ENCODE data around the gene ZCCHC2.

ZCCHC2 gene

GRCh38 chr18:62577765-62578164, 54.9 kb downstream of the ZCCHC2 start:
- in situ Hi-C loops (cut with HindIII; ENCODE audit: low pct_unique_long_range_greater_than_20kb, low sequenced_read_pairs), result no loop called here
- TF ChIP-seq JUND (IDR thresholded peaks at IDR 0.05; ENCODE audit: low read depth), result no peak
- no peak for DNase-seq (ENCODE audit: low read depth in 1 of 2, low spot score in 1 of 2)

- in situ Hi-C loops (cut with HindIII; ENCODE audit: low pct_unique_long_range_greater_than_20kb, low sequenced_read_pairs), result no loop called here
- no peak for TF ChIP-seq JUND (IDR thresholded peaks at IDR 0.05; ENCODE audit: low read depth)
- no peak for DNase-seq (ENCODE audit: low read depth in 1 of 2, low spot score in 1 of 2)
Observed at GRCh38 chr18:62578980-62579511, 56.2 kb downstream of the ZCCHC2 start.

DNA sequence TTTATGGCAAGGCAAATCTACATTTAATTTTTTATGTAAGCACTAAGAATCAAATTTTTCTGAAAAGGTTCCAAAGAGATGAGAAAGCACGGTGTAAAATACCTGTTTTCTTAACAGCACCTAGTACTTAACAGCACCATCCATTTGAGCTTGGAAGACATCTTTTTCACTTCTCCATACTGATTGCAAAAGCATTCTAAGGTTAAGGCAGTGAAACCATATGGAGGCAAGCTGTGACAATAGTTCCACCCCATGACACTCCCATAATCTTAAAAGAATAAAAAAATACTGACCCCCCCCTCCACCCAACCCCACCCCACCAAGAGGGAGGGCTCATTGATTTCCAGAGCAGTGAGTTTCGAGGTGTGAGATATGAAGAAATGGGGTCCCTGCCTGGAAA, 60.6 kb downstream of the ZCCHC2 start:
- no peak for DNase-seq (ENCODE audit: low read depth in 1 of 2, low spot score in 1 of 2)
- in situ Hi-C loops (cut with HindIII; ENCODE audit: low pct_unique_long_range_greater_than_20kb, low sequenced_read_pairs), result no loop called here
- no peak for TF ChIP-seq JUND (IDR thresholded peaks at IDR 0.05; ENCODE audit: low read depth)

DNA sequence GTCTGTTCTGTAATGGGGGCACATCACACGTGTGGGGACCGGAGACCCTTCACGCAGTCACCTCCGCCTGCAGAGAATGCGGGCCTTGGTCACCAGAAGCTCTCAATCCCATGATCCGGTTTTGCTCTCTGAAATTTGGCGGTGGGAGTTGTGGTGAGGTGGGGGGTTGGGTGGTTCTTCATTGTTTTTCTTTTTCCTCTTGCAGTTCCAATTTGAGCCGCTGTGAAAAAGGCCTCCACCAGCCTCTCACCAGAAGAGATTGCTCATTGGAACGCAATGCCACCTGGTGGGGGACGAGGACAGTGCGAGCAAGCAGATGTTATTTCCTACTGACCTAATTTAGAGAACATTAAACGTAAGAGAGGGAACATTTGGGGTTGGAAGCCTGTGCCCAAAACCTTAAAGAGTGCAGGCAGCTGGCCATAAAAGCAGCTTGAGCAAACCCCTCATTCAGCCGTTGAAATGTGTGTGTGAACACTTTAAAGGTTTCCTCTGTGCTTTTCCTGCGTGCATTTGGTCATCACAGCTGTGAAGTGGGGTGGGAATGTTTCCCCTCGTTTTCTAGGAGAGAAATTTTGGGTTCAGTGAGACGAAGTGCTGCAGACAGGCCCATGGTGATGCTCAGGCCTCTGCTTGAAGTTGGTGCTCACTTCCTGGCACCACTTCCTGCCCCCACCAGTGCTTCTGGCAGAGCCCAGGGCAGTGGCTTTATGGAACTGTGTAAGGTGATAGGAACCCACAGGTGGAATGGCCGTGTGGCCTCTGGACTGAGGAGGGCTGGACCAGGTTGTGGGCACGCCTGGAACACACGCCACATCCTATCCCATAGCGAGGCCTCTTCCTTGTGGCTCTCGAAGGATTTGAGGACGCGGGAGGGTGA, 61.7 kb downstream of the ZCCHC2 start:
- in situ Hi-C loops (cut with HindIII; ENCODE audit: low pct_unique_long_range_greater_than_20kb, low sequenced_read_pairs), result no loop called here
- no peak for TF ChIP-seq JUND (IDR thresholded peaks at IDR 0.05; ENCODE audit: low read depth)
- DNase-seq (ENCODE audit: low read depth in 1 of 2, low spot score in 1 of 2), result peak; percentile 59 to 84

- in situ Hi-C loops (cut with HindIII; ENCODE audit: low pct_unique_long_range_greater_than_20kb, low sequenced_read_pairs), result no loop called here
- DNase-seq (ENCODE audit: low read depth in 1 of 2, low spot score in 1 of 2), result no peak
- TF ChIP-seq JUND (IDR thresholded peaks at IDR 0.05; ENCODE audit: low read depth), result no peak
Observed at GRCh38 chr18:62585274-62586150, 62.7 kb downstream of the ZCCHC2 start.

DNA sequence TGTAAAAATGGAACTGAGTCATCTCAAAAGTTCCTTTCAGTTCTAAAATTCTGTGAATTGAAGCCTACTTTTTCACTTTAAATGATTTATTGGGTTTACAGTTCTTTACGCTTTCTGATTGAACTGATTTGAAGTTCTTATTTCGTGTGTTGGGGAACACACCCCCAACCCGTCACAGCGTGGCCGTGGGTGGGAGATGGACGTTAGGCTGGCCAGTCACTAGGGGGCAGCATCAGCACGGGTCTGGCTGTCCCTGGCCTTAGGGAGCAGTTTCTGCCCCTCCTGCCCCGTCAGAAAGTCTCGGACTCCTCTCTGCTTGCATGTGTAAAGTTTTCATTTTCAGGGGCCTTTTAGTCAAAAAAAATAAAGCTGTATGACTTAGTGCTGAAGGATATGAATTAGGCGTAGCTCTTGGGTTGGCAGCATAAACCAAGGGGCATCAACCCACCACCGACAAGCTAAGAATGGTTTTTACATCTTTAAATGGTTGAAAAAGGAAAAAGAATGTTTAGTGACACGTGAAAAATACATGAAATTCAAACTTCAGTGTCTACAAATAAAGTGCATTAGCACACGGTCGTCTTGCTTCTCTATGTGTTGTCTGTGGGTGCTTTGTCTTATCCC, 63.4 kb downstream of the ZCCHC2 start:
- DNase-seq (ENCODE audit: low read depth in 1 of 2, low spot score in 1 of 2), result peak; percentile 48 to 64
- no peak for TF ChIP-seq JUND (IDR thresholded peaks at IDR 0.05; ENCODE audit: low read depth)
- in situ Hi-C loops (cut with HindIII; ENCODE audit: low pct_unique_long_range_greater_than_20kb, low sequenced_read_pairs), result no loop called here

DNA sequence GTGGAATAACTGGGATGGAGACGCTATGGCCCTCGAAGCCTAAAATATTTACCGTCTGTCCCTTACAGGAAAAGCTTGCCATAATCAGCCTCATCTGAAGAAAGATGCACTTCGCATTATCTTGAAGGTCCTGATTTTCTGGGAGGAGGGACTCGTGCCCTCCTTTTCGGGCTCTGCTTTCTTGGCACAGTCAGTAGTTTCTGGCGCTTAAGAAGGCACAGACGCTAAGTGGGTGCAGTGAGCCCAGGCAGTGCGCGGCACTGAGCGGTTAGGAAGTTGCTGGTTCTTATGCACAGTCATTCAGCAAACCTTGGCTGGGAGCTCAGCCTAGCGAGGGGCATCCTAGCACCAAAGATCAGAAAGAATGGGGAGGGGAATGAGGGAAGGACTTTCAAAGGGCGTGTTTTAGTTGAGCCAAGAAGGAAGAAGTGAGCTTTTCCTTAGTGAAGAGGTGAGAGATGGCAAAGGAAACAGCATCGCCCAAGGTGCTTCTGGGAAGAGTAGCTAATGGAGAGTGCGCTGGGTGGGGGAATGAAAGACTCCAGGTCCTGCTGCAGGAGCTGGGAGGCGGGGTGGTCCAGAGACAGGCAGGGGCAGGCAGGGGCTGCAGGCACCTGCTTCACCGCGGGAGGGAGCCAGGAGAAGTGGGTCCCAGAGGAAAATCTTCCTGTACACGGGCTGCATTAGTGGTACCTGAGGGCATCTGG, 64.1 kb downstream of the ZCCHC2 start:
- no peak for TF ChIP-seq JUND (IDR thresholded peaks at IDR 0.05; ENCODE audit: low read depth)
- no peak for DNase-seq (ENCODE audit: low read depth in 1 of 2, low spot score in 1 of 2)
- in situ Hi-C loops (cut with HindIII; ENCODE audit: low pct_unique_long_range_greater_than_20kb, low sequenced_read_pairs), result no loop called here

GRCh38 chr18:62587689-62588088, 64.9 kb downstream of the ZCCHC2 start:
- in situ Hi-C loops (cut with HindIII; ENCODE audit: low pct_unique_long_range_greater_than_20kb, low sequenced_read_pairs), result no loop called here
- no peak for DNase-seq (ENCODE audit: low read depth in 1 of 2, low spot score in 1 of 2)
- TF ChIP-seq JUND (IDR thresholded peaks at IDR 0.05; ENCODE audit: low read depth), result no peak

- no peak for DNase-seq (ENCODE audit: low read depth in 1 of 2, low spot score in 1 of 2)
- in situ Hi-C loops (cut with HindIII; ENCODE audit: low pct_unique_long_range_greater_than_20kb, low sequenced_read_pairs), result no loop called here
- no peak for TF ChIP-seq JUND (IDR thresholded peaks at IDR 0.05; ENCODE audit: low read depth)
Observed at GRCh38 chr18:62588217-62588616, 65.4 kb downstream of the ZCCHC2 start.

DNA sequence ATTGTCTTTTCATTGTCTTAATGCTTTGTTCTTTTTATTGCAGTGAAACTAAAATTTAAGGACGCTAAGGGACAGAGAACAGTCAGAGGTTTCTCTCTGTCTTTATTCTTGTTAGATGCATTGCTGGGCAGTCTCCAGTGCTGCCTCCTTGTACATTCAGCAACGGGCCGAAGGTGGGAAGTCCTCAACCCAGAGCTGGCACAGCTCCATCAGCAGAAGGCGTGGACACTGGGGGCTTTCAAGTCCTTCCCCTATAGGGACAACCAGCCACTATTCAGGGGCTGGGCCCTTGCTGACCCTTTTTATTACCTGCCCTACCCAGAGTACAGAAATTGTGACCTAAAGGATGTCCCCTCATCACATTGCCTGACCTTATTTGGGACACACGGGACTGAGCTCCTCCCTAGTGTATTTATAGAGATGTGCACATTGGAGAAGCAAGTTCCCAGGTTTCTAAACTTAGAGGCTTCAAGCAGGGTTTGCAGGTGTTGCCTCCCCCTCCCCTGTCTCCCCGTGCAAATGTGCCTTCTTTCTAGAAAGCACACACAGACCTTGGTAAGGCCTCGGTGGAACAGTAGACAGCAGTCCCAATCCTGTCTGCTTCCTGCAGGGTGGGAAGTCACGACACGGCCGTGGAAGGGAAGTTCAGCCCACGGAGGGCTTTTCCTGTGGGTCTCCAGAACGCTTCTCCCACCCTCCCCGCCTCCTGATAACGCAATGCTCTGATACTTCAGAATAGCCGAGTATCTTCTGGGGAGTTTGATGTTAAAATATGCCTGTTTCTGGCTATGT, 68.2 kb downstream of the ZCCHC2 start:
- DNase-seq (ENCODE audit: low read depth in 1 of 2, low spot score in 1 of 2), result no peak

More for the DNA sequence above, 68.2 kb downstream of the ZCCHC2 start:
- in situ Hi-C loops (cut with HindIII; ENCODE audit: low pct_unique_long_range_greater_than_20kb, low sequenced_read_pairs), result no loop called here
- TF ChIP-seq JUND (IDR thresholded peaks at IDR 0.05; ENCODE audit: low read depth), result no peak

Data from T47D (cell line).